GM21825 (cell line): ENCODE results near the gene SERF1A.
"Not testable (repeated sequence)": the region's sequence is repeated elsewhere in the genome, so short reads cannot be mapped to it uniquely, and the experiment has no call there.

Experiments used
- ATAC-seq: cut with Tn5 transposase; IDR thresholded peaks from one replicate; pipeline ENCODE4 v1.9.1; 2021; ENCODE audit warnings: mild to moderate bottlenecking, moderate library complexity; ENCODE audit not compliant: unreplicated experiment

The SERF1A gene

DNA sequence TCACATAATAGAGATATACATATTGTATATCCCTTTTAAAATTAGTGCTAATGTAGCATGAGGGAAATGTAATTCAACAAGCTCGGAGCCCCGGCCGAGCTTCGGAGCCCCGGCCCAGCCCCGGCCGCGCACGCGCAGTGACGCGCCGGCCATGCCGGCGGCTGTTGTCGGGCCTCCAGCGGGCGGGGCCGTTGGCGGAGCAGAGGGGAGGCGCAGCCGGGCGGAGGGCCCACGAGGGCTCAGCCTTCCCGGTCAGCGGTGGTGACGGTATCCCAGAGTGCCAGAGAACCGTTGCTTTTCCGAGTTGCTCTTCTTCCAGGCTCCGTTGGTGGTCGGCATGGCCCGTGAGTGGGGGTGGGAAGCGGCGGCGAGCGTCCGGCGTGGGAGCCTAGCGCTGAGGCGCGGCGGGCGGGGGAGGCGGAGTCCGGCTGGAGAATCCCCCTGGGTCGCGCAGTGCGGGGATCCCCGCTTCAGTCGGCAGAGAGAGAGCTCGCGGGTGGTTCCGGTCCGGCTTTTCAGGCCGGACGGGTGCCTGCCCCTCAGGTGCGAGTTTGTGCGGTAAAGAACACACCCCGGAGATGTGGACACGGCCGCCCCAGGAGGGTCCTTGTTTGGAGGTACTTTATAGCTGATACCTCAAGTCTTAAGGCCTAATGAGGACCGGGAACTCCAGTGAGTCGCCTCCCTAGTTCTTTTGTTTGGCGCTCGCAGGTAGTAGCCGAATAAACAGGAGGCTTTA, at the start of gene SERF1A:
Gene SERF1A, plus strand, starts transcription at position 137 of the 739 bp plus-strand sequence. Its CDS starts 201 bp downstream, at position 338.
- peak; percentile 90 for ATAC-seq

GRCh38 chr5:70866778-70867177, 33.7 kb upstream of the SERF1A start:
- ATAC-seq = not testable (repeated sequence)

GRCh38 chr5:70870626-70871025, 29.8 kb upstream of the SERF1A start:
- ATAC-seq = not testable (repeated sequence)

GRCh38 chr5:70896076-70896475, 4.4 kb upstream of the SERF1A start:
- not testable (repeated sequence) for ATAC-seq

DNA sequence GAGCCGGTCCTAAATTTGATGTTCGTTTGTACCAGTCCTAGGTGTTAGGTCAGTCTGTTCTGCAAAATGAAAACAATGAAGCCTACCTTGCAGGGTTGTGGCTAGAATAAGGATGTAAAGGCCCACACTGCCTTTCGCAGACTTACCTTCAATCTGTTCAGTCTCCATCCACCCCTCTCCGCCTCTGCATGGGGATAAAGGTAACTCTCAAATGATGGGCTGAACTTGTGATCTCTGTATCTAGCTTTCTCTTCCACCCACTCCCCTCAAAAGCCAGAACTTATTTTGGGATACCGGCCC, 753 bp downstream of the SERF1A start:
- ATAC-seq = peak; percentile 15

DNA sequence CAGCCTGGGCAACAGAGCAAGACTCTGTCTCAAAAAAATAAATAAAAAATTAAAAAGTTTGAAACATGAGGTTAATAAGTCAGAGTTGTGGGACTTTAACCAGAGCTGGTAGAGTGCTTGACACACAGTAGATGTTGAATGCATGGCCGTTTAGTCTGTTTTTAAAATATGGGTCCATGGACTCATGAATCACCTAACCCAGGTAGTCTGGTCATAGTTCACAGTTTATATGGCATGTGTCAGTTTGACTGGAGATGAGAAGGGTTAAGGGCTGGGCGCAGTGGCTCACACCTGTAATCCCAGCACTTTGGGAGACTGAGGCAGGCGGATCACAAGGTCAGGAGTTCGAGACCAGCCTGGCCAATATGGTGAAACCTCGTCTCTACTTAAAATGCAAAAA, 6.2 kb downstream of the SERF1A start:
- ATAC-seq = not testable (repeated sequence)

DNA sequence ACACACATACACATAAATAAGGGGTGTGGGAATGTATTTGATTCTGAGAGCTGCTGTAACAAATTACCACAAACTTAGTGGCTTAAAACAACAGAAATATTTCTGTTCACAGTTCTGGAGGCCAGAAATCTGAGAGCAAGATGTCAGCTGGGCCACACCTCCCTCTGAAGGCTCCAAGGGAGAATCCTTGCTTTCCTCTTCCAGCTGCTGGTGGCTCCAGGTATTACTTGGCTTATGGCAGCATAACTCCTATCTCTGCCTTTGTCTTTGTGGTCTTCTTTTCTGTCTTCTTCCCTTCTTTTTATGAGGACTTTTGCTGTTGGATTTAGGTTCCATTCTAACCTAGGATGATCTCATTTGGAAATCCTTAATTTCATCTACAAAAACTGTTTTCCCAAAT, 16.4 kb downstream of the SERF1A start:
- not testable (repeated sequence) for ATAC-seq

DNA sequence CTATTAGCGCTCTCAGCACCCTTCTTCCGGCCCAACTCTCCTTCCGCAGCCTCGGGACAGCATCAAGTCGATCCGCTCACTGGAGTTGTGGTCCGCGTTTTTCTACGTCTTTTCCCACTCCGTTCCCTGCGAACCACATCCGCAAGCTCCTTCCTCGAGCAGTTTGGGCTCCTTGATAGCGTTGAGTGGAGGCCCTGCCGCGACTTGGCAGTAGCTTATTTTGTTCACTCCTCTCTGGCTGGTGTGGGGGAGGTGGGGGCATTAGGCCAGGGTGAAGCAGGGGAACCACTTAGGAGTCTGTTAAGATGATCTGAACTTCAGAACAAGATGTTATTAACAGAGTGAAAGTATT, 24.7 kb downstream of the SERF1A start:
- ATAC-seq = peak; percentile 26

DNA sequence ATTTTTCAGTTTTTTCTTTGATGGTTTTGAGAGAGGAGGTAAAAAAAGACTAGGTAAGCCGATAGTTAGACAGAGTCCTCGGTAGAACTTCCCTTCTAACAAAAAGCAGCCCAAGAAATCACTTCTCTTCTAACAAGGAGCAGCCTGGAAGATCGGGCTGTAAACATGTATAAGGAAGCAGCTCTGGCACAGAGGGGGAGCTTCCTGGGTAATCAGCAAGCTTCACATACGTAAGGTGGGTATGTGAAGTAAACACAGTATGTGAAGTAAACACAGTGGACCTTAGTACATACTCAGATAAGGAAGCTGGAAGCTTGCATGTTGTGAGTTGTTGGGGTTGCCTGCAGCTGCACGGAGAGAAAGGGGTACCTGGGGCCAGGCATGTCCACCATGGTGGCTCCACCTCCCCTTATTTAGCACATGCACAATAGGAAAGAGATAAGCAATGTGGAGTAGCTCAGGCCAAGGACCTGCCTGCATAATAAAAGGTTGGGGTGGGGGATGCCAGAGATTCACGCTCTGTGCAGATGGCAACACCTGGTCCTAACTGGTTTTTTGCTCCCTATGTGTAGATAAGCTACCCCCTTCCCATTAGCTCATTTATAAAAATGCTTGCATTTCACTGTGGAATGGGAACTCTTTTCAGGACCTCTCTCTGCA, 31.4 kb downstream of the SERF1A start:
- not testable (repeated sequence) for ATAC-seq

DNA sequence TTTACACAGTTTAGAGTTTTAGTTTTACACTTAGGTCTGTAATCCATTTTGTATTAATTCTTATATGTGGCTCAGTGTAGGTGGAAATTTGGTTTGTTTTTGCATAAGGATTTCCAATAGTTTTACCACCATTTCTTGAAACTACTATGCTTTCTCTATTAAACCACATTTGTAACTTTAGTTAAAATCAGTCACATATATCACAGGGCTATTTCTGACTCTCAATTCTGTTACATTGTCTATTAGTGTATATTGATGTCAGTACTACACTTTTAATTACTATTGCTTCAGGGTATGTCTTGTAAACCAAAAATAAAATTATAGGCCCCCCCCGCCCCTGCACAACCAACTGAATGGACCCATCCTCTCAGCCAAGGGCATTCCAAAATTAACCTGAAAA, 32.1 kb downstream of the SERF1A start:
- not testable (repeated sequence) for ATAC-seq

DNA sequence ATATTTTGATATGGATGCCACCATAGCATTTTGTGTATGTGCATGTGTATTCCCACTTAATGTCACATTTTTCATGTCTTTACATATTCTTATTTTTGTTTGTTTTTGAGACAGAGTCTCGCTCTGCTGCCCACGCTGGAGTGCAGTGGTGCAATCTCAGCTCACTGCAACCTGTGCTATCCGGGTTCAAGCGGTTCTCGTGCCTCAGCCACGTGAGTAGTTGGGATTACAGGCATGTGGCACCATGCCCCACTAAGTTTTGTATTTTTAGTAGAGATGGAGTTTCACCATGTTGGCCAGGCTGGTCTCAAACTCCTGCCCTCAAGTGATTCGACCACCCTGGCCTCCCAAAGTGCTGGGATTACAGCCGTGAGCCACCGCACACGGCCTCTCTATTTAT, 52.6 kb downstream of the SERF1A start:
- ATAC-seq = not testable (repeated sequence)
